Measurements from ENCODE around the gene HPSE. TPM values are rescaled to one million over a fixed set of nuclear protein-coding genes. Genes with fewer than 3 reads are reported as not detected.

Gene HPSE
- total RNA-seq, 4 donors from 2014 or later, result 2.0 to 3.0 (median 2.7) TPM

DNA sequence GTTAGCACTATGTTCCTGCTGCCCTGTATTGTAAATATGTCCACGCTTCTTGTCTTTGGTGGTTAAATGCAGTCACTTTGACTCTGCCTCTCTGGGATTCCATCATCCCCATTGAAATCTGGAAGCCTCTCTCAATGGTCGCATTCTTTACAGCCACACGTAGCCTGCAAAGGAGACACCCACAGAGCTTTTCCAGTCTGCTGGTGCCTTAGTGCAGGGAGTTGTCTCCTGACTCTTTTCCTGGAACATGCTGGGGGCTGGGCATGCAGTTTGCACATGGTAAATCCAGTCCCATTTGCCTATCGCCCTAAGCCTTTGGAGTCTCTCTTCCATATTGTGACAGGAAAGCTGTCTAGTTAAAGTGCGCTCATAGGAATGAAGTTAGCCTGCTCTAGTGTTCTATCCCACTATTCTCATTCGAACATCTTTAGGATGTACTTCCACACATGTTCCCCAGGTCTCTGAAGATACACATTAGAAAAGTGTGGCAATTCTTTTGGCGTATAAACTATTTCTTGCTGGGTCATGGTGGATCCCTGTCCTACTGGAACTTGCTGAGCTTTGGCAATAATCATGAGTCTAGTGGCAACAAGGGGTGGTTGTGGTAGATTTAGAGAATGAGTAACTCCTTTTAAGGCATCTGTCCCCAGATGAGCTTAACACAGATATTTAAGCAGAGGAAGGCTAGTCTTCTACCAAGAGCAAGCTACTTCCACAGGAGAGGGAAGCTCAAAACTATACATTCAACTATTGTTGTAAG, 83.8 kb downstream of the HPSE start:
- no peak for DNase-seq (ENCODE audit: low spot score in 2 of 2)
- H3K36me3 ChIP-seq, result no peaks in the 10 kb centered on the region
- H3K4me1 ChIP-seq, result peaks cover 0 to 8% (median 2%) of the 10 kb centered on the region in 4 donors
- H3K9me3 ChIP-seq, result no peaks in the 10 kb centered on the region
- WGBS, 2 donors, result 55 to 79% methylated on average over 7 of the region's 7 CpGs
- no peak for TF ChIP-seq EP300 (IDR thresholded peaks at IDR 0.05)
- TF ChIP-seq POLR2A (IDR thresholded peaks at IDR 0.05), result no peak
- TF ChIP-seq, protein P1, sequence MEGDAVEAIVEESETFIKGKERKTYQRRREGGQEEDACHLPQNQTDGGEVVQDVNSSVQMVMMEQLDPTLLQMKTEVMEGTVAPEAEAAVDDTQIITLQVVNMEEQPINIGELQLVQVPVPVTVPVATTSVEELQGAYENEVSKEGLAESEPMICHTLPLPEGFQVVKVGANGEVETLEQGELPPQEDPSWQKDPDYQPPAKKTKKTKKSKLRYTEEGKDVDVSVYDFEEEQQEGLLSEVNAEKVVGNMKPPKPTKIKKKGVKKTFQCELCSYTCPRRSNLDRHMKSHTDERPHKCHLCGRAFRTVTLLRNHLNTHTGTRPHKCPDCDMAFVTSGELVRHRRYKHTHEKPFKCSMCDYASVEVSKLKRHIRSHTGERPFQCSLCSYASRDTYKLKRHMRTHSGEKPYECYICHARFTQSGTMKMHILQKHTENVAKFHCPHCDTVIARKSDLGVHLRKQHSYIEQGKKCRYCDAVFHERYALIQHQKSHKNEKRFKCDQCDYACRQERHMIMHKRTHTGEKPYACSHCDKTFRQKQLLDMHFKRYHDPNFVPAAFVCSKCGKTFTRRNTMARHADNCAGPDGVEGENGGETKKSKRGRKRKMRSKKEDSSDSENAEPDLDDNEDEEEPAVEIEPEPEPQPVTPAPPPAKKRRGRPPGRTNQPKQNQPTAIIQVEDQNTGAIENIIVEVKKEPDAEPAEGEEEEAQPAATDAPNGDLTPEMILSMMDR (IDR thresholded peaks at IDR 0.05), result no peak
- H3K27me3 ChIP-seq, result no peaks in the 10 kb centered on the region
- H3K4me3 ChIP-seq, result no peak overlapping the region
- H3K27ac ChIP-seq, result no peak overlapping the region

DNA sequence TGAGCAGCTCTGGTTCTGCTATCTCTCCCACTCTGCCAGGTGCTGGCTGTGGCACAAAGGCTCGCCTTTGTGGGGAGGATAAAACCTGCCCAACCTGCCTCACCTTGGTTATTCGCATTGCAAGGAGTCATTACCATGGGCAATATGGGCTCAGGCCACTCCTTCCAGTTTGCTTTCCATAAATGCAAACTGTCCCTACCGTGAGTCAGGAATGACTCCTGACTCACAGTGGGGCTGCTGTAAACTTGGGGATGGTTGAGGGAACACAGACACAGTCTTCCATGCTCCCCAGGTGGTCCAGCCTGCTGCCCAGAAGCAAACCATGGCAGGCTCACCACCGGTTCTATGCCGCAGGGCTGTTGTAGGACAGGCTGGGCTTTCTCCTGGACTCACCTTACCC, 86.2 kb downstream of the HPSE start:
- Histone ChIP-seq H3K27ac (no peak overlapping the region), H3K9me3 (peaks cover 0 to 3% (median 0%) of the 10 kb centered on the region in 4 donors), H3K27me3 (no peaks in the 10 kb centered on the region), H3K4me1 (no peaks in the 10 kb centered on the region), H3K4me3 (no peak overlapping the region), H3K36me3 (no peaks in the 10 kb centered on the region)
- DNase-seq (ENCODE audit: low spot score in 2 of 2), result no peak
- WGBS, 2 donors, result 88 to 97% methylated on average over 5 of the region's 5 CpGs
- TF ChIP-seq, protein P1 (IDR thresholded peaks at IDR 0.05), result no peak
- no peak for TF ChIP-seq EP300 (IDR thresholded peaks at IDR 0.05)
- no peak for TF ChIP-seq POLR2A (IDR thresholded peaks at IDR 0.05)

DNA sequence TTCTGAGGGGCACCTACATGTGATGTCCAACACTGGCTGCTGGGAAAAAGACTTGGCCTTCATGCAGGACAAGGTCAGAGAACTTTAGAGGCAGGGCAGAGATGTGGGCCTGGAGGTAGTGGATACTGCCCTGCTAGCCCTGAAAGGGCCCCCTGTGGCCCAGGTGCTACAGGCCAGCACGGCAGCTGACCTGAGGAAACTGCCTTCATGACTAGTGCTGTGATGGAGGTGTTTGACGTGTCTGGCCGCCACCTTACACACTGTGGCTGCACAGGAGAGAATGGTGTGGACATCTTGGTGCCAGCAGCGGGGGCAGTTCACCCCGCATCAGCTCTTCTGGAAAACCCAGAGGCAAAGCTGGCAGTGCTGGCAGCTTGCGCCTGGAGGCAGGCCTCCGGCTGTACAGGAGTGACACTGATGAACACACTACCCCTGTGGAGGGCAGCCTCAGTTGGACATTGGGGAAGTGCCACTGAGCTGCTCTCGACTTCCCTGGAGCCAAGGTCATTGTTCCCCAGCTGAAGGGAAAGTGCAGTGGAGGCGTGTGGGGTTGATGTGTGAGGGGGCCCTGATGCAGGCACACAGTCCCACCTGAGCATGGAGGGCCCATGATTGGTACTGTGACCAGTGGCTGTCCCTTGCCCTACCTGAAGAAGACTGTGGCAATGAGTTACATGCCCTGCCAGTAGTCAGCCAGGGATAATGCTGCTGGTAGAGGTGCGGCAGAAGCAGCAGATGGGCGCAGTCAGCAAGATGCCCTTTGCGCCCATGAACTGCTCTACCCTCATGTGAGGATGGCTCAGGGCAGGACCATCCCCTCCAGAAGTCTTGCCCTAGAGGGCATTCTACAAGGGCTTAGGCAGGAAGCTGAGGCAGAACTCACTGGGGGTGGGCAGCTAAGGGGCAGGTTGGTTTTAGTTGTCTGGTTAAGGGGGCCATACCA, 87.0 kb downstream of the HPSE start:
- H3K27ac ChIP-seq, result no peak overlapping the region
- DNase-seq (ENCODE audit: low spot score in 2 of 2), result no peak
- no peaks in the 10 kb centered on the region for H3K36me3 ChIP-seq
- WGBS, 2 donors, result 76 to 94% methylated on average over 9 to 10 of the region's 12 CpGs
- no peaks in the 10 kb centered on the region for H3K27me3 ChIP-seq
- H3K4me3 ChIP-seq, result no peak overlapping the region
- no peaks in the 10 kb centered on the region for H3K4me1 ChIP-seq
- peaks cover 0 to 3% (median 0%) of the 10 kb centered on the region in 4 donors for H3K9me3 ChIP-seq
- TF ChIP-seq EP300 (IDR thresholded peaks at IDR 0.05) (no peak), POLR2A (IDR thresholded peaks at IDR 0.05) (no peak)
- TF ChIP-seq, protein P1 (IDR thresholded peaks at IDR 0.05), result no peak

Small RNAs within 50 kb of the gene (small RNA-seq; reads per million reads assigned to genes)
- gene AC114781.5, result not detected

Other genes starting within 250 kb of the HPSE start
- 1 to 10 TPM in 2 of 4 donors, under 1 TPM in 1, not detected in 1; 0.20 to 5.7 (median 5.4) TPM for gene PLAC8, start 220.1 kb downstream of the HPSE start, total RNA-seq
- gene COQ2, start 50.0 kb downstream of the HPSE start, total RNA-seq, result 10 to 100 TPM in 3 of 4 donors, 1 to 10 TPM in 1; 9.2 to 17.7 (median 11.6) TPM
- 10 to 100 TPM; 22.5 to 26.8 (median 24.8) TPM for gene HELQ, start 121.0 kb upstream of the HPSE start, total RNA-seq
- gene MRPS18C, start 121.2 kb upstream of the HPSE start, total RNA-seq, result 10 to 100 TPM; 10.6 to 18.8 (median 15.5) TPM
- gene ABRAXAS1, start 150.3 kb upstream of the HPSE start, total RNA-seq, result 10 to 100 TPM; 10.2 to 21.0 (median 14.8) TPM
- 1 to 10 TPM in 3 of 4 donors, under 1 TPM in 1; 0.90 to 8.1 (median 6.7) TPM for gene GPAT3, start 201.3 kb upstream of the HPSE start, total RNA-seq

Measured in tibial nerve (tissue), 4 donors.